PC-3 (cell line): ENCODE measurements around the gene CCDC82. TPM values are rescaled to one million over a fixed set of nuclear protein-coding genes. Genes with fewer than 3 reads are reported as not detected.

Experiments used
- ATAC-seq: fragments of 200-7000 bp; cut with Tn5 transposase; 2 replicates; pipeline ENCODE4 v1.9.1; 2020; ENCODE audit warnings: mild to moderate bottlenecking, moderate library complexity
- BruUV-seq: library from RNA; stranded (reverse); fragments of 400-500 nt; replicated peaks from 2 replicates; lab custom pipeline; 2021; lab: Mats Ljungman, UMichigan
- CTCF ChIA-PET: fragments of 300-600 bp; sonication (Branson Sonifier 250); formaldehyde crosslinking; loops from one replicate; lab custom pipeline; 2022; ENCODE audit warnings: antibody characterized with exemption; lab: Charles Lee
- POLR2A ChIA-PET: fragments of 300-600 bp; sonication (Branson Sonifier 250); formaldehyde crosslinking; loops from one replicate; lab custom pipeline; 2022; ENCODE audit warnings: antibody characterized with exemption; ENCODE audit not compliant: unreplicated experiment; lab: Charles Lee
- DNase-seq: peaks from one replicate; pipeline ENCODE4 v3.0.0-alpha.2; 2015
- H2AFZ ChIP-seq: fragments of 300-600 bp; sonication (generic); 2 replicates; pipeline ENCODE4 v1.6.0; 2016; ENCODE audit warnings: antibody characterized with exemption, low read length
- H3F3A ChIP-seq: fragments of 300-600 bp; sonication (generic); one replicate; pipeline ENCODE4 v1.6.0; 2017; ENCODE audit warnings: antibody characterized with exemption, low read length, control low read depth, mild to moderate bottlenecking; ENCODE audit not compliant: unreplicated experiment
- H3K27ac ChIP-seq: fragments of 300-600 bp; sonication (generic); 2 replicates; pipeline ENCODE4 v1.5.1; 2016; ENCODE audit warnings: mild to moderate bottlenecking, low read length
- H3K27me3 ChIP-seq: fragments of 300-600 bp; sonication (generic); 2 replicates; pipeline ENCODE4 v1.6.1; 2016; ENCODE audit warnings: low read length, mixed read lengths
- H3K36me3 ChIP-seq: fragments of 300-600 bp; sonication (generic); 2 replicates; pipeline ENCODE4 v1.6.1; 2016; ENCODE audit warnings: low read depth, mixed run types, low read length, mixed read lengths
- H3K4me1 ChIP-seq: fragments of 300-600 bp; sonication (generic); 2 replicates; pipeline ENCODE4 v1.5.1; 2016; ENCODE audit warnings: low read length; ENCODE audit not compliant: insufficient read depth
- H3K4me2 ChIP-seq: fragments of 300-600 bp; sonication (generic); 2 replicates; pipeline ENCODE4 v1.6.0; 2016; ENCODE audit warnings: low read length
- H3K4me3 ChIP-seq: fragments of 300-600 bp; sonication (generic); 2 replicates; pipeline ENCODE4 v1.5.1; 2016; ENCODE audit warnings: mild to moderate bottlenecking, low read length, mixed read lengths
- H3K79me2 ChIP-seq: fragments of 300-600 bp; sonication (generic); 2 replicates; pipeline ENCODE4 v1.6.1; 2017; ENCODE audit warnings: low read length, mixed read lengths
- H3K9ac ChIP-seq: fragments of 300-600 bp; sonication (generic); 2 replicates; pipeline ENCODE4 v1.6.0; 2016; ENCODE audit warnings: mild to moderate bottlenecking, low read length
- H3K9me2 ChIP-seq: fragments of 300-600 bp; sonication (generic); replicated peaks from 2 replicates; pipeline ENCODE4 v1.6.1; 2016; ENCODE audit warnings: mixed run types, low read length, mixed read lengths
- H3K9me3 ChIP-seq: fragments of 300-600 bp; sonication (generic); 2 replicates; pipeline ENCODE4 v1.6.1; 2016; ENCODE audit warnings: low read length, mixed read lengths
- H4K20me1 ChIP-seq: fragments of 300-600 bp; sonication (generic); 2 replicates; pipeline ENCODE4 v1.6.1; 2016; ENCODE audit warnings: low read length, mixed read lengths
- CTCF ChIP-seq: fragments of 300-600 bp; sonication (generic); conservative IDR thresholded peaks from 2 replicates; pipeline ENCODE4 v1.5.1; 2017; ENCODE audit warnings: antibody characterized with exemption, low read depth, mild to moderate bottlenecking, low read length
- EZH2 ChIP-seq: fragments of 300-600 bp; sonication (generic); IDR thresholded peaks from one replicate; pipeline ENCODE4 v1.6.1; 2017; ENCODE audit warnings: antibody characterized with exemption, mild to moderate bottlenecking, low read length; ENCODE audit not compliant: unreplicated experiment
- EZH2phosphoT487 ChIP-seq: fragments of 300-600 bp; sonication (generic); IDR thresholded peaks from 2 replicates; pipeline ENCODE4 v1.6.1; 2018; ENCODE audit warnings: mild to moderate bottlenecking, antibody characterized with exemption, low read length, borderline replicate concordance
- intact Hi-C: fragments of 100-400 bp; cut with micrococcal nuclease; formaldehyde crosslinking; loops from 2 replicates; pipeline ENCODE4 v1.9.0; 2023
- total RNA-seq: library from RNA; depleted of rRNA; stranded (reverse); fragments of >200 nt; gene quantifications from 2 replicates; pipeline ENCODE4 v1.2.3, GENCODE V29; 2014

The CCDC82 gene
- total RNA-seq, 1 experiment from 2014 or later, result 13.5 TPM

GRCh38 chr11:96384156-96384555 is 5.6 kb downstream of the CCDC82 start:
- no peak for ATAC-seq
- ChIA-PET POLR2A (no interaction called here), CTCF (interaction anchor here (0.6 kb wide), 2 partner anchors 9 to 36 kb away, joined by 3 read pairs; no protein-coding TSS in a partner anchor)
- H3K27me3 ChIP-seq, result no peaks in the 10 kb centered on the region
- H4K20me1 ChIP-seq, result no peaks in the 10 kb centered on the region
- peaks cover 28% of the 10 kb centered on the region for H3K4me1 ChIP-seq
- no TSS peak for BruUV-seq
- H3K9me3 ChIP-seq, result no peaks in the 10 kb centered on the region
- H3K4me2 ChIP-seq, result no peak overlapping the region
- no peak overlapping the region for H3K9ac ChIP-seq
- H3F3A ChIP-seq, result no peaks in the 10 kb centered on the region
- peaks cover 29% of the 10 kb centered on the region for H3K79me2 ChIP-seq
- H3K9me2 ChIP-seq, result no peaks in the 10 kb centered on the region
- no peak overlapping the region for H2AFZ ChIP-seq
- intact Hi-C loops, result no loop called here
- peaks cover 5% of the 10 kb centered on the region for H3K36me3 ChIP-seq
- TF ChIP-seq CTCF (no peak), EZH2phosphoT487 (no peak), EZH2 (no peak)
- no peak overlapping the region for H3K4me3 ChIP-seq
- no peak overlapping the region for H3K27ac ChIP-seq
- DNase-seq, result peak; percentile 15

- H4K20me1 ChIP-seq, result no peaks in the 10 kb centered on the region
- BruUV-seq, result no TSS peak
- TF ChIP-seq CTCF, result no peak
- no peak for TF ChIP-seq EZH2phosphoT487
- TF ChIP-seq EZH2, result no peak
These were observed 12.9 kb downstream of the CCDC82 start for GRCh38 chr11:96376796-96377195.

GRCh38 chr11:96373826-96374225 is 15.9 kb downstream of the CCDC82 start:
- Histone ChIP-seq H3K9me3 (no peaks in the 10 kb centered on the region), H3K4me1 (no peaks in the 10 kb centered on the region), H2AFZ (no peak overlapping the region), H3K4me2 (no peak overlapping the region), H3K9me2 (no peaks in the 10 kb centered on the region), H3K27ac (no peak overlapping the region), H3K4me3 (no peak overlapping the region), H3F3A (no peaks in the 10 kb centered on the region), H3K79me2 (no peaks in the 10 kb centered on the region), H4K20me1 (no peaks in the 10 kb centered on the region), H3K36me3 (peaks cover 19% of the 10 kb centered on the region), H3K9ac (no peak overlapping the region), H3K27me3 (no peaks in the 10 kb centered on the region)
- no TSS peak for BruUV-seq
- DNase-seq, result no peak
- ChIA-PET POLR2A (no interaction called here), CTCF (interaction anchor here (0.7 kb wide), 1 partner anchor 396 kb away, joined by 3 read pairs; no protein-coding TSS in a partner anchor)
- no peak for ATAC-seq
- TF ChIP-seq CTCF (no peak), EZH2 (no peak), EZH2phosphoT487 (no peak)
- intact Hi-C loops, result no loop called here

More at GRCh38 chr11:96376796-96377195, 12.9 kb downstream of the CCDC82 start:
- H3K27ac ChIP-seq, result no peak overlapping the region
- H3K4me3 ChIP-seq, result no peak overlapping the region
- no peak for ATAC-seq
- DNase-seq, result no peak
- H3K36me3 ChIP-seq, result peaks cover 8% of the 10 kb centered on the region
- H3K4me2 ChIP-seq, result no peak overlapping the region
- no peaks in the 10 kb centered on the region for H3K79me2 ChIP-seq
- no peak overlapping the region for H2AFZ ChIP-seq
- H3F3A ChIP-seq, result no peaks in the 10 kb centered on the region
- H3K27me3 ChIP-seq, result no peaks in the 10 kb centered on the region
- ChIA-PET POLR2A (no interaction called here), CTCF (no interaction called here)
- no peaks in the 10 kb centered on the region for H3K4me1 ChIP-seq
- intact Hi-C loops, result no loop called here
- H3K9me2 ChIP-seq, result no peaks in the 10 kb centered on the region
- no peak overlapping the region for H3K9ac ChIP-seq
- no peaks in the 10 kb centered on the region for H3K9me3 ChIP-seq
